Stimulated activated CD8-positive, alpha-beta memory T cell treated with anti-CD3 and anti-CD28 coated beads, Interleukin-4, amount 100 ng/mL, for 24 hours (primary cell): ENCODE results near the gene CDK15.

ENCODE experiments used
- DNase-seq: peaks from one replicate; pipeline ENCODE4 v3.0.0-alpha.2; 2020; ENCODE audit warnings: low read depth

CDK15 gene

GRCh38 chr2:201939453-201939941 lies 133.2 kb downstream of the CDK15 start:
- DNase-seq, result no peak

GRCh38 chr2:201942531-201942930 lies 136.2 kb downstream of the CDK15 start:
- DNase-seq, result no peak
